GM12865 (cell line): ENCODE data around the gene SKA3.
"Not testable (repeated sequence)": the region's sequence is repeated elsewhere in the genome, so short reads cannot be mapped to it uniquely, and the experiment has no call there.

Experiments
- DNase-seq: peaks from one replicate; pipeline ENCODE4 v3.0.0; 2010; ENCODE audit warnings: low read depth
- H3K4me3 ChIP-seq: 2 replicates; pipeline ENCODE4 v1.5.1; 2011; ENCODE audit warnings: mild to moderate bottlenecking, low read depth, low read length, control low read depth
- TF ChIP-seq, protein P1 (sequence below): IDR thresholded peaks from 2 replicates; pipeline ENCODE4 v1.5.1; 2011; ENCODE audit warnings: low read length, control low read depth, low read depth, inconsistent platforms; ENCODE audit not compliant: insufficient read depth; ENCODE audit errors: missing control alignments

Gene SKA3

GRCh38 chr13:21149568-21149967 is 26.8 kb downstream of the SKA3 start:
- TF ChIP-seq, protein P1, sequence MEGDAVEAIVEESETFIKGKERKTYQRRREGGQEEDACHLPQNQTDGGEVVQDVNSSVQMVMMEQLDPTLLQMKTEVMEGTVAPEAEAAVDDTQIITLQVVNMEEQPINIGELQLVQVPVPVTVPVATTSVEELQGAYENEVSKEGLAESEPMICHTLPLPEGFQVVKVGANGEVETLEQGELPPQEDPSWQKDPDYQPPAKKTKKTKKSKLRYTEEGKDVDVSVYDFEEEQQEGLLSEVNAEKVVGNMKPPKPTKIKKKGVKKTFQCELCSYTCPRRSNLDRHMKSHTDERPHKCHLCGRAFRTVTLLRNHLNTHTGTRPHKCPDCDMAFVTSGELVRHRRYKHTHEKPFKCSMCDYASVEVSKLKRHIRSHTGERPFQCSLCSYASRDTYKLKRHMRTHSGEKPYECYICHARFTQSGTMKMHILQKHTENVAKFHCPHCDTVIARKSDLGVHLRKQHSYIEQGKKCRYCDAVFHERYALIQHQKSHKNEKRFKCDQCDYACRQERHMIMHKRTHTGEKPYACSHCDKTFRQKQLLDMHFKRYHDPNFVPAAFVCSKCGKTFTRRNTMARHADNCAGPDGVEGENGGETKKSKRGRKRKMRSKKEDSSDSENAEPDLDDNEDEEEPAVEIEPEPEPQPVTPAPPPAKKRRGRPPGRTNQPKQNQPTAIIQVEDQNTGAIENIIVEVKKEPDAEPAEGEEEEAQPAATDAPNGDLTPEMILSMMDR = no peak
- DNase-seq = no peak
- H3K4me3 ChIP-seq = no peak overlapping the region

DNA sequence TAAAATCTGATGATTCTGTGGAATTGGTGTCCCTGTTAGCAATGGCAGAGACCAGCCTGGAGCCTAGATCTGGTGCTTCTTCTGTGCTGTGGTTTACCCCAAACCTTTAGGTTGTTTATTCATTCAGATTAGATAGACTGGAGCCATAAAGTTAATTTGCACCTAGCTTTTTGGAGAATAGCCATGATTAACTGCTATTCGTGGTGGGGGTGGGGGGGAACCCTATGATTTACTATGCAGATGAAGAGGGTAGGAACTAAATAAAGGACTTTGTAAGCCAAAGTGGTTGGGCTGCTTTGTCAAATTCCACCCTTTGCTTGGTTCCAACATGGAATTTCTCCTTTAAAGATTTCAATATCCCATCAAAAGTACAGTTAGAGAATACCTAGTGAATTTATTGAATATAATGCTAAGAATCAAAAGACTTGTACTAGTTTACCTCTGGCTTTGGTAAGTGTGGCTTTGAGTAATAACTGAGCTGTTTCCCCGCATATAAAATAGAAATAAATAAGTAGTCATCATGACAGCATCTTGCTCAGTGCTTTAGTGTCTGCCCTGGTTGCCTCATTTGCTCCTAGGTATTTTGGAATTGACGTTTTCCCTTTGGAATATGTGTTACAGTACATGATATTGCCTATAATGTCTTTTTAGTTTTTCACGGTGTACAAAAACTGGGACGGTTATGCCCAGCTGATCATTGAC is 27.6 kb downstream of the SKA3 start:
- DNase-seq = no peak
- TF ChIP-seq, protein P1 = no peak
- H3K4me3 ChIP-seq = no peak overlapping the region

GRCh38 chr13:21147827-21148226 is 28.5 kb downstream of the SKA3 start:
- TF ChIP-seq, protein P1 = no peak
- H3K4me3 ChIP-seq = no peak overlapping the region
- no peak for DNase-seq

DNA sequence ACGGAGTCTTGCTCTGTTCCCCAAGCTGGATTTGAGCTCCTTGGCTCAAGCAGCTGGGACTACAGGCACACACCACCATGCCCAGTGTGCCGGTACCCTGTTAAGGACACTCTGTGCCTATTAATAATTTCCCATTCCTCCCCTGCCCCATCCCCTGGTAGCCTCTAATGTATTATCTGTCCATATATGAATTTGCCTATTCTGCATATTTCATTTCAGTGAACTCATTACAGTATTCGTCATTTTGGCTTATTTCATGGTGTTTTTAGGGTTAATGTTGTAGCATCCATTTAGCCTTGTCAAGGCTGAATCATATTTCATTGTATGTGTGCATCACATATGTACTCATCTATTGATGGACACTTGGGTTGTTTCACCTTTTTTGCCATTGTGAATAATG is 33.6 kb downstream of the SKA3 start:
- TF ChIP-seq, protein P1 = no peak
- DNase-seq = no peak
- H3K4me3 ChIP-seq = no peak overlapping the region

GRCh38 chr13:21139374-21139773 is 37.0 kb downstream of the SKA3 start:
- TF ChIP-seq, protein P1 = no peak
- H3K4me3 ChIP-seq = peak overlapping the region; percentile 81
- no peak for DNase-seq

GRCh38 chr13:21138561-21138960 is 37.8 kb downstream of the SKA3 start:
- TF ChIP-seq, protein P1 = no peak
- no peak for DNase-seq
- H3K4me3 ChIP-seq = no peak overlapping the region

GRCh38 chr13:21137696-21138095 is 38.7 kb downstream of the SKA3 start:
- DNase-seq = no peak
- TF ChIP-seq, protein P1 = no peak
- no peak overlapping the region for H3K4me3 ChIP-seq

DNA sequence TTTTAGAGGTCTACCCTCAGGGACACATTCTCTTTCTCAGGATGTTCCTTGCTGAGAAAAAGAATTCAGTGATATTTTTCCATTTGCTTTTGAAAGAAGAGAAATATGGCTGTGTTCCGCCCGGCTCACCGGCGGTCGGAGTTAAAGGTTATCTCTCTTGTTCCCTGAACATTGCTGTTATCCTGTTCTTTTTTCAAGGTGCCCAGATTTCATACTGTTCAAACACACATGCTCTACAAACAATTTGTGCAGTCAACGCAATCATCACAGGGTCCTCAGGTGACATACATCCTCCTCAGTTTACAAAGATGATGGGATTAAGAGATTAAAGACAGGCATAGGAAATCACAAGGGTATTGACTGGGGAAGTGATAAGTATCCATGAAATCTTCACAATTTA is 40.5 kb downstream of the SKA3 start:
- H3K4me3 ChIP-seq, DNase-seq: not testable (repeated sequence)
